Liver (tissue), 9 donors: ENCODE data around the gene ARFGAP2. TPM values are rescaled to one million over a fixed set of nuclear protein-coding genes. Genes with fewer than 3 reads are reported as not detected.

Experiments
- DNase-seq: peaks from one replicate; pipeline ENCODE4 v3.0.0-alpha.2; 2017; ENCODE audit warnings: low spot score
- H3K27ac ChIP-seq, 2 donors: one replicate each; pipeline ENCODE4 v1.7.0; 2013; ENCODE audit warnings: inconsistent platforms in 2 of 2, low read length in 2 of 2, control low read depth in 1 of 2, low read depth in 1 of 2, mild to moderate bottlenecking in 1 of 2
- H3K27me3 ChIP-seq, 4 donors: one replicate each; pipeline versions ENCODE4 v1.6.1 to v1.7.0; 2013; ENCODE audit warnings: low read length in 3 of 4, inconsistent platforms in 1 of 4, mild to moderate bottlenecking in 1 of 4, moderate library complexity in 1 of 4; ENCODE audit not compliant: control insufficient read depth in 4 of 4, insufficient read depth in 4 of 4
- H3K36me3 ChIP-seq, 4 donors: one replicate each; pipeline versions ENCODE4 v1.6.1 to v1.7.0; 2013; ENCODE audit warnings: low read length in 3 of 4, mild to moderate bottlenecking in 3 of 4, low read depth in 1 of 4, moderate library complexity in 1 of 4; ENCODE audit not compliant: control insufficient read depth in 4 of 4, insufficient read depth in 3 of 4
- H3K4me1 ChIP-seq, 4 donors: one replicate each; pipeline versions ENCODE4 v1.6.1 to v1.7.0; 2013; ENCODE audit warnings: low read length in 3 of 4, mild to moderate bottlenecking in 3 of 4, moderate library complexity in 1 of 4; ENCODE audit not compliant: control insufficient read depth in 4 of 4, insufficient read depth in 4 of 4
- H3K4me3 ChIP-seq, 3 donors: one replicate each; pipeline versions ENCODE4 v1.6.1 to v1.7.0; 2013; ENCODE audit warnings: low read length in 3 of 3, control low read depth in 1 of 3, low read depth in 1 of 3, mild to moderate bottlenecking in 1 of 3
- H3K9ac ChIP-seq, 2 donors: one replicate each; pipeline ENCODE4 v1.7.0; 2013; ENCODE audit warnings: low read length in 2 of 2, mild to moderate bottlenecking in 2 of 2, moderate library complexity in 2 of 2, control low read depth in 1 of 2, low read depth in 1 of 2
- H3K9me3 ChIP-seq, 4 donors: one replicate each; pipeline versions ENCODE4 v1.6.1 to v1.7.0; 2013; ENCODE audit warnings: low read length in 3 of 4; ENCODE audit not compliant: control insufficient read depth in 4 of 4
- EGR1 ChIP-seq, 2 donors: IDR thresholded peaks; 2 replicates each; pipeline ENCODE4 v1.6.1; 2016 to 2018; ENCODE audit warnings: antibody characterized with exemption in 2 of 2, low read depth in 2 of 2
- FOXA1 ChIP-seq: IDR thresholded peaks from 2 replicates; pipeline ENCODE4 v1.6.1; 2016; ENCODE audit warnings: antibody characterized with exemption
- FOXA2 ChIP-seq: IDR thresholded peaks from 2 replicates; pipeline ENCODE4 v1.6.1; 2016; ENCODE audit warnings: antibody characterized with exemption
- GABPA ChIP-seq, 2 donors: IDR thresholded peaks in 1 of 2; conservative IDR thresholded peaks in 1 of 2; 2 replicates each; pipeline ENCODE4 v1.6.1; 2016; ENCODE audit warnings: antibody characterized with exemption in 2 of 2, mild to moderate bottlenecking in 1 of 2, moderate library complexity in 1 of 2
- HNF4A ChIP-seq, 2 donors: conservative IDR thresholded peaks; 2 replicates each; pipeline ENCODE4 v1.6.1; 2016; ENCODE audit warnings: antibody characterized with exemption in 2 of 2, mild to moderate bottlenecking in 2 of 2
- HNF4G ChIP-seq: IDR thresholded peaks from 2 replicates; pipeline ENCODE4 v1.6.1; 2016; ENCODE audit warnings: antibody characterized with exemption
- JUND ChIP-seq, 2 donors: IDR thresholded peaks; 2 replicates each; pipeline ENCODE4 v1.6.1; 2016; ENCODE audit warnings: antibody characterized with exemption in 2 of 2
- RAD21 ChIP-seq, 2 donors: IDR thresholded peaks; 2 replicates each; pipeline ENCODE4 v1.6.1; 2016; ENCODE audit warnings: antibody characterized with exemption in 2 of 2, mild to moderate bottlenecking in 2 of 2
- REST ChIP-seq: IDR thresholded peaks from 2 replicates; pipeline ENCODE4 v1.6.1; 2016; ENCODE audit warnings: antibody characterized with exemption, mild to moderate bottlenecking
- RXRA ChIP-seq, 2 donors: IDR thresholded peaks; 2 replicates each; pipeline ENCODE4 v1.6.1; 2017 to 2018; ENCODE audit warnings: antibody characterized with exemption in 2 of 2, mild to moderate bottlenecking in 1 of 2
- SP1 ChIP-seq: IDR thresholded peaks from 2 replicates; pipeline ENCODE4 v1.6.1; 2018; ENCODE audit warnings: antibody characterized with exemption, mild to moderate bottlenecking
- TAF1 ChIP-seq: conservative IDR thresholded peaks from 2 replicates; pipeline ENCODE4 v1.6.1; 2016; ENCODE audit warnings: antibody characterized with exemption, mild to moderate bottlenecking
- YY1 ChIP-seq: IDR thresholded peaks from 2 replicates; pipeline ENCODE4 v1.6.1; 2016; ENCODE audit warnings: antibody characterized with exemption, mild to moderate bottlenecking
- ZBTB33 ChIP-seq: IDR thresholded peaks from 2 replicates; pipeline ENCODE4 v1.6.1; 2016; ENCODE audit warnings: antibody characterized with exemption
- WGBS: extraction: QIAGEN DNeasy Blood & Tissue Kit; methylation state at CpG from one replicate; pipeline ENCODE4 v1.1.7; 2013; 5-methylcytosine and 5-hydroxymethylcytosine counted together
- polyA plus RNA-seq, 2 donors: library from polyadenylated mRNA; stranded (reverse) in 1 of 2; unstranded in 1 of 2; fragments of 200-250 nt in 1 of 2; fragments of >200 nt in 1 of 2; fragmentation: Nextera tagmentation in 1 of 2; extraction: Ambion mirVana in 1 of 2; gene quantifications; one replicate each; pipeline versions ENCODE4 v1.2.1 to v1.2.3, GENCODE V29; 2013 to 2015
- total RNA-seq, 2 donors: library from RNA; depleted of rRNA; stranded (reverse); fragments of >200 nt; gene quantifications; one replicate each; pipeline ENCODE4 v1.2.3, GENCODE V29; 2014
- TF ChIP-seq, protein P1 (sequence below): IDR thresholded peaks from 2 replicates; pipeline ENCODE4 v1.6.1; 2016; ENCODE audit warnings: antibody characterized with exemption
- TF ChIP-seq, protein P2 (sequence below): IDR thresholded peaks from 2 replicates; pipeline ENCODE4 v1.6.1; 2016; ENCODE audit warnings: antibody characterized with exemption
- donor health status: healthy.
- donor health status: healthy.
- donor health status: healthy.
- donor health status: healthy.
- donor health status: healthy.

ARFGAP2 gene
- total and polyA plus RNA-seq, 4 donors, result 37.3 to 163 (median 53.0) TPM

GRCh38 chr11:47188259-47188658, 11.6 kb upstream of the ARFGAP2 start:
- no peaks in the 10 kb centered on the region for H3K27me3 ChIP-seq
- peaks cover 8 to 56% (median 47%) of the 10 kb centered on the region in 4 donors for H3K4me1 ChIP-seq
- H3K9ac ChIP-seq, result no peak overlapping the region
- no peaks in the 10 kb centered on the region for H3K36me3 ChIP-seq
- no peak overlapping the region for H3K4me3 ChIP-seq
- TF ChIP-seq JUND (IDR thresholded peaks at IDR 0.05), result no peak
- TF ChIP-seq, protein P1, sequence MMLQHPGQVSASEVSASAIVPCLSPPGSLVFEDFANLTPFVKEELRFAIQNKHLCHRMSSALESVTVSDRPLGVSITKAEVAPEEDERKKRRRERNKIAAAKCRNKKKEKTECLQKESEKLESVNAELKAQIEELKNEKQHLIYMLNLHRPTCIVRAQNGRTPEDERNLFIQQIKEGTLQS, result no peak
- TF ChIP-seq GABPA (IDR thresholded peaks at IDR 0.05 in 1 of 2, conservative IDR thresholded peaks at IDR 0.05 in 1 of 2), result no peak
- no peak for TF ChIP-seq REST
- no peak for TF ChIP-seq ZBTB33
- TF ChIP-seq FOXA2, result no peak
- TF ChIP-seq, protein P2, sequence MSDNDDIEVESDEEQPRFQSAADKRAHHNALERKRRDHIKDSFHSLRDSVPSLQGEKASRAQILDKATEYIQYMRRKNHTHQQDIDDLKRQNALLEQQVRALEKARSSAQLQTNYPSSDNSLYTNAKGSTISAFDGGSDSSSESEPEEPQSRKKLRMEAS, result no peak
- no peak for TF ChIP-seq TAF1
- TF ChIP-seq FOXA1, result no peak
- no peak for TF ChIP-seq HNF4G
- no peak for TF ChIP-seq RAD21 (IDR thresholded peaks at IDR 0.05)
- TF ChIP-seq RXRA (IDR thresholded peaks at IDR 0.05), result no peak
- no peak for TF ChIP-seq YY1
- peak overlapping the region; percentile 26 to 71 for H3K27ac ChIP-seq
- H3K9me3 ChIP-seq, result no peaks in the 10 kb centered on the region
- WGBS, result 98% methylated on average over 1 of the region's 1 CpG
- no peak for DNase-seq

GRCh38 chr11:47187723-47188122, 11.0 kb upstream of the ARFGAP2 start:
- H3K9ac ChIP-seq, result no peak overlapping the region
- H3K27me3 ChIP-seq, result no peaks in the 10 kb centered on the region

More at GRCh38 chr11:47187723-47188122, 11.0 kb upstream of the ARFGAP2 start:
- no peaks in the 10 kb centered on the region for H3K36me3 ChIP-seq
- H3K4me1 ChIP-seq, result peaks cover 8 to 59% (median 49%) of the 10 kb centered on the region in 4 donors
- peak overlapping the region; percentile 26 to 71 for H3K27ac ChIP-seq
- TF ChIP-seq EGR1 (IDR thresholded peaks at IDR 0.05; ENCODE audit: low read depth in 2 of 2) (no peak), FOXA1 (no peak), SP1 (peak; percentile 66), RXRA (IDR thresholded peaks at IDR 0.05) (peak; percentile 22 to 49), HNF4A (conservative IDR thresholded peaks at IDR 0.05) (peak; percentile 24 to 32), REST (no peak), FOXA2 (no peak), JUND (IDR thresholded peaks at IDR 0.05) (no peak), YY1 (peak; percentile 17)
- H3K9me3 ChIP-seq, result no peaks in the 10 kb centered on the region
- H3K4me3 ChIP-seq, result peak overlapping the region in 1 of 3 donors; percentile 84
- WGBS, result 15% methylated on average over 5 of the region's 5 CpGs
- no peak for DNase-seq
